GM19035 (cell line): ENCODE data around the gene DES.
A peak's percentile ranks its signal among the peaks of the same experiment; 100 is the strongest.
"Not testable (repeated sequence)": the region's sequence is repeated elsewhere in the genome, so short reads cannot be mapped to it uniquely, and the experiment has no call there.

Source experiments
- ATAC-seq: cut with Tn5 transposase; IDR thresholded peaks from one replicate; pipeline ENCODE4 v1.9.1; 2021; ENCODE audit not compliant: unreplicated experiment

The DES gene

DNA sequence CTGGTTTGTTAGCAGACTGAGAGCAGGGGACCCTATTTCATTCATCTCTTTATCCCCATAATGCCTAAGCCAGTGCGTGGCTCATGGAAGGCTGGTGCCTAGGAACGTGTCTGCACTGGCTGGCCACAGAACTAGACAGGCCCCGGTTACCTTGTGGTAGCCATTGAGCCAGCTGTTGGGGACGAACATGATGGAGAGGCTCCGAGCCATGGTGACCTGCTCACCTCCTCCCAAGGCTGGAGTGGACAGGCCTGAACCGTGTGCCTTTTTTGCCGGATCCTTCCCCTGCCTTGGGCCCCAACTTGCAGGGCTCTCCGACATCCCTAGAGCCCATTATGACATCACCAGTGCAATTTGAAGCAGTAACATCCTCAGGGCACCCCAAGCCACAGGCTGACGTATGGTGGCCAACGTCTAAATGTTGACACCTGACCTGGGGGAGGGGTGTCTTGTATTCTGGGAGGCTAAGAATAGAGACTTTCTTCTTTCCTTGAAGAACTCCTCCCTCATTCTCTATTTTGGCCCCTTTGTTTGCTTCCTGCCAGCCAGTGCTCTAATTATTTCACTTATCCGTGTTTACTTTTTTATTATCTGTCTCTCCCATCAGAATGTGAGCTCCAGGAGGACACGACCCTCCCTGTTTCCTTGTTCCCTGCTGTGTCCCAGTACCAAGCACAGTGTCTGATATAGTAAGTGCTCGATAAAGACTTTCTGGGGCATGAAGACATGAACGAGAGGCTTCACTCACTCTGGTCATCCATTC lies 18.3 kb upstream of the DES start:
- ATAC-seq, result no peak

DNA sequence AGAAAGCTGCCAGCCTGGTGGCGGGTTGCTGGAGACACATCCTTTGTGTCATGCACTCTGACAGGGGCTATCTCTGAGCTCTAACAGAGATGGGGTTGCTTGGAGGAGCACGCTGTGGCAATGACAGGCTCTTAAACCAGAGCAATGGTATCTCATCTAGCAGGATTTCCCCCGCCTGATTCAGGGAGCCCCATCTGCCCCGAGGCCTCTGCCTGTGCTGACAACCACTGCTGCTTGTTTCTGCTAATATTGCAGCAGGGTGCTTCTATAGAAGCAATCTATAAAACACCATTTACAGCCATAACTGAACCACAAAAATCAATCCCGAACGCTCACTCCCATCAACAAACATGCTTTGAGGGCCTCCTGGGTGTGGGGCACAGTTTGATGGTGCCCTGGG lies 17.6 kb upstream of the DES start:
- ATAC-seq, result no peak

DNA sequence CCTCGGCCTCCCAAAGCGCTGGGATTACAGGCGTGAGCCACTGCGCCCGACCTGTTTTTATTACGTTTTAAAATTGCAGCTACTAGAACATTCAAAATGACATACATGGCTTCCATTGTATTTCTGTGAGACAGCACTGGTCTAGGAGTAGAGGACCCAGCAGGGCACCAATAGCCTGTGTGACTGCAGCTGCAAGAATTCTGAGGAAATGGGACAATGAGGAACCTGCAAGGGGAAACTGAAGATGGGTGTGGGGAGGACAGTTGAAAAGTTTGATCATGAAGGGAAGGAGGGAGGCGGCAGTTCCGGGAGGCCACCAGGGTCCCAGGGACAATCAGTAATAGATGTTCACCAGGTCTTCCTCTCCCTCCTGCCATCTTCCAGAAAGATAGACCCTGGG lies 16.6 kb upstream of the DES start:
- no peak for ATAC-seq

DNA sequence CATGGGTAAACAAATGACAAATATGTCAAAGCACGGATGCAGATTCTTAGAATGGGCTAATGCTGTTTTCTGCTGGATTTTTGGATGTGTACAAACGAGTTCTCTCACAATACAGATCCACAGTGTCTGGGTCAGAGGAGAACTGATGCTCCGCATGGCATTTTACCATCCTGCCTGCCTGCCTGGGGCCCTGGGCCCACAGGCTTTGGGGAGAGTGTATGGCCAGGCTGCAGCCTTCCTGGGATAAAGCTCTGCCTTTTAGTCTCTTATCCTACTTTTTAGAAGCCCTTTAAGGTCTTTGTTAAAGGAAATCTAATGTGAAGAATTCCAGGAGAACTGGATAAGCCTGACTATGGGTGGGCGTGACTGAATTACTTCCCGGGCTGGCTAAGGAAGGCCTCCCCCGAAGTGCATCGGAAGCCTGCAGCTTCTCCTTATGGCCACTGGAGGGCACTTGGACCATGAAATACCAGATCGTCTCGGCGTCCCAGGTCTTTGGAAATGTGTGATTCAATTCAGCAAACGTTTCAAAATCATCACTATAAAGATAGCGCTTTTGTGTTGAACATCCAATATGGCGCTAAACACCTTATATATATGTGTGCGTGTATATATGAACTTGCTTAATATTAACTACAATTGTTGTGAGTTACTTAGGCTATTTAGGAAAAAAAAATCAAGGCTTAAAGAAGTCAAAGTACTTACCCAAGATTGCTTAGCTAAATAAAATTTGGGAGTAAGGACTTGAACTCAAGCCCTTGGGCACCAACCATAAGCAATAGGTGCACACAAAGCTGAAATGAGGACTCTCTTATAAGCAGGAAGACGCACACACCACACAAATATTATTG lies 15.3 kb upstream of the DES start:
- peak; percentile 77 for ATAC-seq

DNA sequence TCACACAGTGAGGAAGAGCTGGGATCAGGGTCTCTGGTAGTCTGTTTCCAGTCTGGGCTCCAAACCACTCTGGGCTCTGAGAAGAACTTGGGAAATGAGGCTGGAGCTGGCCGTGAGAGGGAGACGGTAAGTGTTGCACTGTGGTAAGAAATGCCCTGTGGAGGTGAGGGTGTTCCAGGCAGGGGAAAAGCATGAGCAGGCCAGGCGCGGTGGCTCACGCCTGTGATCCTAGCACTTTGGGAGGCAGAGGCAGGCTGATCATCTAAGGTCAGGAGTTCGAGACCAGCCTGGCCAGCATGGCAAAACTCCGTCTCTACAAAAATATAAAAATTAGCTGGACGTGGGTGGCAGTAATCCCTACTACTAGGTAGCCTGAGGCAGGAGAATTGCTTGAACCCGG lies 14.3 kb upstream of the DES start:
- ATAC-seq, result no peak

DNA sequence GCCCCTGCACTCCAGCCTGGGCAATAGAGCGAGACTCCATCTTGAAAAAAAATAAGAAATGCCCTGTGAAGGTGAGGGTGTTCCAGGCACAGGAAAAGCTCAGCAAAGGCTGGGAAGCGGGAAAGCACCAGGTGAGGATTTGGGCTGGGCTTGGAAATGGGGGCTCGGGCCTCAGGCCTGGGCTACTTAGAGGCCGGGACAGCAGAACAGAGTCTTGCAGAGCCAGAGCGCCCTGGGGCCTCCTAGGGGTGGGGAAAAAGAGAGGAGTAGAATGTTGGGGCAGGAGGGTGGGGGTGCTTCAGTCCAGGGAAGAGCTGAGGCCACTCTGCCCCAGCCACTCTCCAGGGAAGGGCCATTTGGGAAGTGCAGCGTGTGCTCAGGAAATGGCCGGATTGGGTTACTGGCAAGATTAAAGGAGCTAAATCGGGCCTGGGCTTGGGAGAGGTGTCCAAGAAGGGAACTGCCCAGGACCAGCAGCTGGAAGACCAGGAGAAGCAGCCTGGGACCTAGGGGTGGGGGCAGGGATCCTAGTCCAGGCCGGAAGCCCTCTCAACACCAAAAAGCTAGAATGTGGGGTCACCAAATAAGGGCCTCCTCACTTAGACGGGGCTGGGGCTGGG lies 13.8 kb upstream of the DES start:
- ATAC-seq, result no peak

DNA sequence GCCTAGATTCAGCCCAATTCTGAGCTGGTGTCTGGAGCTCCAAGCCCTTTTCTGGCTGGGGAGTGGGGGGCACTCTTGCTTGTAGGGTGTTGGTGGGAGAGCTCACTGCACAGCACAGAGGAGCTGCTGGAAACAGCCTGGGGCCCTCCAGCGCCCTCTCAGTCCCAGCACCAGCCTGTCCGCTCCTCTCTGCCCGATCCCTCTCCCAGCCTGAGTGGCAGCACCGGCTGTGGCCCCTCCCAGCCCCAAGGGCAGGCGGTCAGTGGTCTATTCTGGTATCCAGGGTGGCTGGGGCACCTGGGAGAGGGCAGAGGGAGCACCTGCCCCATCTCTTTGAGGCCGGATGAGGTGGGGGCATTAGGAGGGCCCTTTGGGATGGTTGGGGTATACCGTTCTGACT lies 13.2 kb upstream of the DES start:
- no peak for ATAC-seq

DNA sequence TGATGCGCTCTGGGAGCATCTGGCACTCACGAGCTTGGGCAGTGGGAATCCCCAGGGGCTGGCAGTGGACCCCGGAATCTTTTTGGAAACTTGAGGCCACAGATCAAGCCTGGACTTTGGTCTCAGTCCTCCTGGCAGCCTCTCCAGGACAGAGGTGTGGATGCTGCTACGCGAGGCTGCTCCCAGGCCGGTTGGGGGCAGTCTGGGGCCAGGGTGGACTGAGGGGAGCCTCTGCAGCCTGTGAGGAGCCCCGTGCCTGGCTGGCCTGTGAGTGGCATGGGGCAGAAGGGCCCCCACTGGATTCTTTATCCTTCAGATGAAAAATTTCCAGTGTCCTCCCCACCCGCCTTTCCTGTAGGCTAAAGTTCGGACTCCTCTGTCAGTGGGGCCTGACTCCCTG lies 12.7 kb upstream of the DES start:
- no peak for ATAC-seq

DNA sequence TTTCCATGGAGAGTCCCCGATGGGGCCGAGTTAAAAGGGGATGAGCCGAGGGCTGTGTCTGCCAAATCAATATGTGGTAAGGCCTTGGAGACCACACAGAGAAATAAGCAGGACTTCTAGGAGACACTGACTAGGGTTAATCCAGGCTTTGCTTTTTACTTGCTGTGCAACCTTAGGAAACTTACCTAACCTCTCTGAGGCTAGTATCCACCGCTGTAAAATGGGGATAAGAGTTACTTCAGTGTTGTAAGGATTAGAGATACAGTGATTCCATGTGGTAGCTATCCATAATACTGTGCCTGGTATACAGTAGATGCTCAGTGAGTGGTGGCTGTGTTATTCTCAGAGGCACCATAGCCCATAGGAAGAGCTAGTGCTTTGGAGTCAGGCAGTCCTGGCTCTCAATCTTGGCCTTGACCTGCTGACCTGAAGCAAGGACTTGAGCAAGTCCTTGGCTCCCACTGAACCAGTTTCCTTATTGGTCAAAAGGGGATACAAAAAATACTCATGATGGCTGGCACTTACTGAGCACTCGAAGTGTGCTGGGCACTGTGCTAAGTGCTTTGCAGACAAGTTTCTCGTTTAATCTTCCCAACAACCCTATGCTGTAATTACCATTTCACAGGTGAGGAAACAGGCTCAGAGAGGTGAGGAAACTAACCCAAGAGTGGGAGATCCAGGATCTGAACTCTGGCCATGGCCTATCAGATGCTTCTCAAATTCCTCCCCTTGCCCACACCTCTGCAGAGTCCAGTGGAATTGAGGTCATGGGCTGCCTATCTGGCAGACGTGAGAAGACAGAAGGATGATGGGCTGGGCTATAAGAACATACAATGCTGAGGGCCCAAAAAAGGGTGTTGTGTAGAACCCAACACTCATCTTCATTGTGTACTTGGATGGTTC lies 12.0 kb upstream of the DES start:
- no peak for ATAC-seq

DNA sequence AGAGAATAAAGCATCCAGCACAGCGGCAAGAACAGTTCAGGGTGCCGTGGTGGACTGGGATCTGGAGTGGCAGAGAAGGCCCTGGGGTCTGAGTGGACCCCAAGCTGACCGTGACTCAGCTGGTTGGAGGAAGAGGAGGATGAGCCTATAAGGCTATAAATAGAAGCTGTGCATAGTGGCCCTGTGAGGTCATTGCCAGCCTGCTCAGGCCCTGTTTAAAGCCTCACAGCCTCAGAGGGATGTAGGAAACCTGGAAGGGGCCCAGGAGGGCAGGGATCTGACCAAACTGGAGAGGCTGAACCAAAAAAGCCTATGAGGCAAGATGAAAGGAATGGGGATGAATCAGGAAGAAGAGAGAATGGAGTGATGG lies 11.3 kb upstream of the DES start:
- no peak for ATAC-seq

DNA sequence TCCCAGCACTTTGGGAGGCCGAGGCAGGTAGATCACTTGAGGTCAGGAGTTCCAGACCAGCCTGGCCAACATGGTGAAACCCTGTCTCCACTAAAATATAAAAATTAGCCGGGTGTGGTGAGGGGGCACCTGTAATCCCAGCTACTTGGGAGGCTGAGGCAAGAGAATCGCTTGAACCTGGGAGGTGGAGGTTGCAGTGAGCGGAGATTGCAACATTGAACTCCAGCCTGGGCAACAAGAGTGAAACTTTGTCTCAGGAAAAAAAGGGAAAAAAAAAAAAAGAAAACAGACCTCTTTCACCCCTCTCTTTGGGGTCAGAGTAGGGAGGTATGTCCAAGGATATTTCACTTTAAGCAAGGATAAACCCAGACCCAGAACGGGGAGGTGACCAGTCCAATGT lies 10.8 kb upstream of the DES start:
- ATAC-seq, result not testable (repeated sequence)

DNA sequence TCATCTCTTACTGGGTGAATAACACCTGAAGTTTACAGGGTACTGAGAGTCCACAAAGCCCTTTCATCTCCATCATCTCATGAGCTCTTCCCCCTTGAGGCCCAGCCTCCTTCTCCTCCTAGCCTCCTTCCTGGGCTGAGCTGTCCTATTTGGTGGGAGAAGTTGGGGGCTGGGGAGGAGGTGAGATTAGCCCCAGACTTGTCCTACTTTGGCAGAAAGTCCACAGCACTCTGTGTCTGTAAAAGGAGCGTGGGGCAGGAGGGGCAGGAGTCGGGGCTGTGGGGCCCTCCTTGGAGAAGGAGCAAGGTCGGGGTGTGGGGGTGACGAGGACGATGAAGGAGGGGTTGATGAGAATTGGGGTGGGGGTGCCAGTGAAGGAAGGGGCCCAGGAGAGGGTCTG lies 10.0 kb upstream of the DES start:
- ATAC-seq, result no peak

DNA sequence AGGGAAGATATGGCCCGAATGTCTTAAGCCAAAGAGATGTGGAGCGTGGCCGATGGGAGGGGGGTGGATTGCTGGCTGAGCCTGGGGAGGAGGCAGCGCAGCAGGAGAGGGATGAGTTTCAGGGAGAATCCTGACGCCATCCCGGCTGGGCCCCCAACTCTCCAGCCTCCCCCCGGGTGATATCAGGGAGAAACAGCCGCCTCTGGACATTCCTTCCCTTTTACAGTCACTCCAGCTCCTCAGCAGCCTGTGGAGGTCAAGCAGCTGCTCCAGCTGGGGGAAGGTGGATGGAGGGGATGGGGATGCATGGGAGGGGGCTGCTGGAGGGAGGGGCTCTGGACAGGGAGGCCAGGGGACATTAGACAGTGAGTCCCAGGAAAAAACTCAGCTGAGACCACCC lies 9.5 kb upstream of the DES start:
- no peak for ATAC-seq

DNA sequence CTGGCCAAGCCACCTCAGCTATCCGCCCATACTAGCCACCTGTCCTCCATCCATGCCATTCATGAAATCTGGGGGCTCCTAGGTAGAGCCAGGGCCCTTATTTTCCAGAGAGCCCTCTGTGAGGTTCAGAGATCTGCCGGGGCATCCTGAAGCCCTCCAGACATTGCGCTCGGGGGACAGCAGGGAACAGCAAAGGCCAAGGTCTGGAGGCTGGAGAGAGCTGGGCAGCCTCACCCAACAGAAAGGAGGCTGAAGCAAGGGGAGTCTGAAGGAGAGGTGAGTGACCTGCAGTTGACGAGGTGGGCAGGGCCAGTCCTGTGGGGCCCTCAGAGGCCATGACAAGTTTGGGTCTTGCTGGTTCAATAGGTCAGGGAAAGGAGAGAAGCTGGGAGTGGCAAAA lies 8.6 kb upstream of the DES start:
- no peak for ATAC-seq

DNA sequence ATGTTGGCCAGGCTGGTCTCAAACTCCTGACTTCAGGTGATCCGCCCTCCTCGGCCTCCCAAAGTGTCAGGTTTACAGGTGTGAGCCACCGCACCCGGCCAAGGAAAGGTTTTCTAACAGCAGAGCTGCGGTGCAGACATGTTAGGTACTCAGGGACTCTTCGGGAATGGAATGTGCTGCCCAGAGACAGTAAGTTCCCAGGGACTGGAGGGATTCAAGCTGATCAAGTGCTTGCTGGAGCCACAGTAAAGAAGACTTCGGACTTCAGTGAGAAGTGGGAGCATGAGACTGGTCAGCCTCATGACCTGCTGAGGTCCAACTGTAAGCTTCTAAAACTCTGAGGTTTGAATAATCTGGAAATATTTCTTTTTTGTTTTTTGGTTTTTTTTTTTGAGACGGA lies 7.8 kb upstream of the DES start:
- ATAC-seq, result no peak

DNA sequence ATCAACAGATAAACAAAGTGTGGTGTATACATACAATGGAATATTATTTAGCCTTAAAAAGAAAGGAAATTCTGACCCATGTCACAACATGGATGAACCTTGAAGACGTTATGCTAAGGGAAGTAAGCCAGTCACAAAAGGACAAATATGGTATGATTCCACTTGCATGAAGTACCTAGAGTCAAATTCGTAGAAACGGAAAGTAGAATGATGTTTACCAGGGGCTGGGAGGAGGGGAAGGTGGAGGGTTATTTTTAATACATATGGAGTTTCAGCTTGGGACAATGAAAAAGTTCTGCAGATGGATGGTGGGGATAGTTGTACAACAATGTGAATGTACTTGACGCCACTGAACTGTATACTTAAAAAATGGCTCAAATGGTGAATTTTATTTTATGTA lies 3.3 kb upstream of the DES start:
- no peak for ATAC-seq

DNA sequence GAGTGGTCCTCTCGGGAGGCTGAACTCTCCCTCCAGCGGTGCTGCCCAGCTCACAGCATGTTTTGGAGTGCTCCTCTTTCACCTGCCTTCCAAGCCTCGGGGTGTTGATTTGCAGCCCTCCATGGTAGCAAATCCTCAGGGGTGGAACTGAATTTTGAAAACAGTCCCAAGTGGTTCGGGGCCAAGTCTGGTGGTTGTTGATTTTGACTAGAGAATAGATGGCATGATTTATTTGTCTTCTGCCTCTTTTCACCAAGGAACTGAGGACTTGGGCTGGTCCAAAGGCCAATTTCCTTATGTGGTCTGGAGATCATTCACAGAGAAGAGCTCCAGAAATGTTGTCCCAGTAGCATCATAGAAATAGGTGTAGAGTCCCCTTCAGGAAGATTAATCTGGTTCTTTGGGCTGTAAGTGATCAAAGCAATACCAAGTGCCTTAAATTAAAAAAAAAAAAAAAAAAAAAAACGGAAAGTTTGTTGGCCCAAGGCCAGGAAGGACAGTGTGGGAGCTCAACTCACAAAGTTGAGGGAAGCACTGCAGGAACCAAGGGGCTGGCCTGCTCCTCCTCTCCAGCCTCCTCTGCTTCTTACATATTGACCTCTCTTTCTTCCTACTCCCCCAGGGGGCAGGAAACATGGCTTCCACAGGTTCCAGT lies 2.5 kb upstream of the DES start:
- no peak for ATAC-seq

DNA sequence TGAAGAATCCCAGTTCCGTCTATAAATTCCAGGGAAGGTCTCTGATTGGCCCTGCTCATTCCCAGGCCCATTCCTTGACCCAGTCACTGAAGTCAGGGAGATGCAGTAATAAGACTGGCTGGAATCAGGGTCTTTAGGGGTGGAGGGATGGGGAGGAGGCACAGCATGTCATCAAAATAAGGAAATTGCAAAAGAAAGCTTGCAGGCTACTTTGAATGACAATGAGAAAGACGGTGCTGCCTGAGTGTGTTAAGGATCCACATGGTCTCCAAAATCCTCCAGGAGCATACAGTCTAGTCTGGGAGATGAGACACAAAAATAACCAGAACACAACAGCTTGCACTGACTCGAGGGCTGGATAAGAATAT lies 2.0 kb upstream of the DES start:
- no peak for ATAC-seq

DNA sequence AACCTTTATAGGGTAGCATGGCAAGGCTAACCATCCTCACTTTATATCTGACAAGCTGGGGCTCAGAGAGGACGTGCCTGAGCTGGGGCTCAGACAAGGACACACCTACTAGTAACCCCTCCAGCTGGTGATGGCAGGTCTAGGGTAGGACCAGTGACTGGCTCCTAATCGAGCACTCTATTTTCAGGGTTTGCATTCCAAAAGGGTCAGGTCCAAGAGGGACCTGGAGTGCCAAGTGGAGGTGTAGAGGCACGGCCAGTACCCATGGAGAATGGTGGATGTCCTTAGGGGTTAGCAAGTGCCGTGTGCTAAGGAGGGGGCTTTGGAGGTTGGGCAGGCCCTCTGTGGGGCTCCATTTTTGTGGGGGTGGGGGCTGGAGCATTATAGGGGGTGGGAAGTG lies 1.2 kb upstream of the DES start:
- ATAC-seq, result no peak

DNA sequence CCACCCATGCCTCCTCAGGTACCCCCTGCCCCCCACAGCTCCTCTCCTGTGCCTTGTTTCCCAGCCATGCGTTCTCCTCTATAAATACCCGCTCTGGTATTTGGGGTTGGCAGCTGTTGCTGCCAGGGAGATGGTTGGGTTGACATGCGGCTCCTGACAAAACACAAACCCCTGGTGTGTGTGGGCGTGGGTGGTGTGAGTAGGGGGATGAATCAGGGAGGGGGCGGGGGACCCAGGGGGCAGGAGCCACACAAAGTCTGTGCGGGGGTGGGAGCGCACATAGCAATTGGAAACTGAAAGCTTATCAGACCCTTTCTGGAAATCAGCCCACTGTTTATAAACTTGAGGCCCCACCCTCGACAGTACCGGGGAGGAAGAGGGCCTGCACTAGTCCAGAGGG lies 803 bp upstream of the DES start:
- no peak for ATAC-seq

DNA sequence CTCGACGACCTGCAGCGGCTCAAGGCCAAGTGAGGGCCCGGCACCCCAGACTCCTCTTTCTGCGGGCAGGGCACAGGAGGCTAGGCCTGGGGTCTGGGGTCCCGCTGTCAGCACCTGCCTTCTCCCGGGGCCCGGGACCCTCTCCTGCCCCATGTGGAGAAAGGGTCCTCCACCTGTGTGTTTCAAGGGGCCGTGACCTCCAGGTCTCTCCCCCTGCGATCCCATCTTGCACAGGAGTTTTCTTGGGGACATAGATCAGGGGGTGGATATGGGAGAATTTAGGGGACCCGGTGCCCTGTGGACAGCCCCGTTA lies 791 bp downstream of the DES start:
- ATAC-seq, result no peak
